GM12878 (cell line): ENCODE data around the gene ID3. TPM values are rescaled to one million over a fixed set of nuclear protein-coding genes. Genes with fewer than 3 reads are reported as not detected.

Source experiments
- ATF7 ChIP-seq: fragments of 450-650 bp; IDR thresholded peaks from 2 replicates; pipeline ENCODE4 v1.6.1; 2016; ENCODE audit warnings: low read depth, mild to moderate bottlenecking
- BRCA1 ChIP-seq: IDR thresholded peaks from 2 replicates; pipeline ENCODE4 v1.6.1; 2011; ENCODE audit warnings: low read depth, low read length, improper control_type of control experiment
- EED ChIP-seq: sonication (generic); IDR thresholded peaks from 2 replicates; pipeline ENCODE4 v1.6.1; 2016; ENCODE audit warnings: antibody characterized with exemption, low read depth
- FOXK2 ChIP-seq: fragments of 450-650 bp; IDR thresholded peaks from 2 replicates; pipeline ENCODE4 v1.6.1; 2017; ENCODE audit warnings: mild to moderate bottlenecking, moderate library complexity
- HCFC1 ChIP-seq: fragments of 150-350 bp; IDR thresholded peaks from 2 replicates; pipeline ENCODE4 v1.6.1; 2014; ENCODE audit warnings: low read length
- HDAC2 ChIP-seq: fragments of 200-600 bp; sonication (generic); IDR thresholded peaks from 2 replicates; pipeline ENCODE4 v1.6.1; 2017
- IKZF1 ChIP-seq: fragments of 450-650 bp; conservative IDR thresholded peaks from 2 replicates; pipeline ENCODE4 v1.6.1; 2017; ENCODE audit warnings: antibody characterized with exemption, mild to moderate bottlenecking
- IKZF2 ChIP-seq, 2 experiments: fragments of 450-650 bp; IDR thresholded peaks; 2 replicates each; pipeline ENCODE4 v1.6.1; 2017; ENCODE audit warnings: mild to moderate bottlenecking in 2 of 2, moderate library complexity in 2 of 2
- KLF5 ChIP-seq: fragments of 450-650 bp; IDR thresholded peaks from 2 replicates; pipeline ENCODE4 v1.6.1; 2014; ENCODE audit warnings: mild to moderate bottlenecking; ENCODE audit not compliant: partially characterized antibody
- PAX5 ChIP-seq: IDR thresholded peaks from 2 replicates; pipeline ENCODE4 v1.6.1; 2011; ENCODE audit warnings: low read depth, low read length, borderline replicate concordance
- POLR2AphosphoS5 ChIP-seq: IDR thresholded peaks from 2 replicates; pipeline ENCODE4 v1.6.1; 2011; ENCODE audit warnings: mild to moderate bottlenecking, low read length, inconsistent platforms
- RB1 ChIP-seq: fragments of 450-650 bp; formaldehyde crosslinking; IDR thresholded peaks from 2 replicates; pipeline ENCODE4 v1.6.1; 2017; ENCODE audit warnings: mild to moderate bottlenecking, borderline replicate concordance
- RCOR1 ChIP-seq: conservative IDR thresholded peaks from 2 replicates; pipeline ENCODE4 v1.6.1; 2012; ENCODE audit warnings: low read depth, low read length, improper control_type of control experiment
- SMC3 ChIP-seq: IDR thresholded peaks from 2 replicates; pipeline ENCODE4 v1.6.1; 2011; ENCODE audit warnings: low read length, improper control_type of control experiment, borderline replicate concordance
- STAT1 ChIP-seq: fragments of 450-650 bp; conservative IDR thresholded peaks from 2 replicates; pipeline ENCODE4 v1.6.1; 2014; ENCODE audit warnings: antibody characterized with exemption, mild to moderate bottlenecking
- SUZ12 ChIP-seq: fragments of 200-600 bp; sonication (generic); IDR thresholded peaks from one replicate; pipeline ENCODE4 v1.6.1; 2018; ENCODE audit warnings: antibody characterized with exemption, mild to moderate bottlenecking; ENCODE audit not compliant: unreplicated experiment
- TAF1 ChIP-seq: IDR thresholded peaks from 2 replicates; pipeline ENCODE4 v1.6.1; 2011; ENCODE audit warnings: mild to moderate bottlenecking, low read depth, low read length, borderline replicate concordance
- TARDBP ChIP-seq: IDR thresholded peaks from 2 replicates; pipeline ENCODE4 v1.6.1; 2016; ENCODE audit warnings: borderline replicate concordance
- TCF7 ChIP-seq: IDR thresholded peaks from 2 replicates; pipeline ENCODE4 v1.6.1; 2014; ENCODE audit warnings: antibody characterized with exemption, borderline replicate concordance
- YBX1 ChIP-seq: fragments of 450-650 bp; IDR thresholded peaks from 2 replicates; pipeline ENCODE4 v1.6.1; 2016; ENCODE audit warnings: antibody characterized with exemption
- ZNF384 ChIP-seq: IDR thresholded peaks from 2 replicates; pipeline ENCODE4 v1.6.1; 2012; ENCODE audit warnings: low read depth, mild to moderate bottlenecking, low read length, improper control_type of control experiment, borderline replicate concordance
- polyA plus RNA-seq, 11 experiments: library from polyadenylated mRNA; depleted of rRNA in 4 of 11; unstranded in 6 of 11; stranded (reverse) in 5 of 11; fragments of >200 nt; fragmentation: Nextera tagmentation in 4 of 11; fragmentation: Illumina TruSeq in 1 of 11; extraction: Ambion mirVana in 4 of 11; extraction: Trizol in 1 of 11; gene quantifications; 1 replicate in 1 of 11; 2 replicates in 10 of 11; pipeline versions ENCODE4 v1.2.1 to v1.2.3, GENCODE V29; 2011 to 2016; ENCODE audit warnings: inconsistent platforms in 2 of 11, missing spikeins in 2 of 11, low read depth in 1 of 11
- total RNA-seq, 4 experiments: library from RNA; depleted of rRNA in 3 of 4; stranded (reverse); fragments of >200 nt in 3 of 4; fragmentation: Illumina TruSeq in 1 of 4; extraction: Trizol in 1 of 4; gene quantifications; 2 replicates each; pipeline versions ENCODE4 v1.2.1 to v1.2.3, GENCODE V29; 2013 to 2021
- TF ChIP-seq, protein P1 (sequence below): IDR thresholded peaks from 2 replicates; pipeline ENCODE4 v1.6.1; 2011; ENCODE audit warnings: borderline replicate concordance, low read depth, mild to moderate bottlenecking, moderate library complexity, mixed read lengths, low read length; ENCODE audit not compliant: insufficient read depth; ENCODE audit errors: extremely low read length
- TF ChIP-seq, protein P2 (sequence below): fragments of 450-650 bp; IDR thresholded peaks from 2 replicates; pipeline ENCODE4 v1.6.1; 2017; ENCODE audit warnings: mild to moderate bottlenecking, low read depth, inconsistent platforms; ENCODE audit not compliant: poor library complexity, severe bottlenecking
- TF ChIP-seq, protein P3 (sequence below): IDR thresholded peaks from 2 replicates; pipeline ENCODE4 v1.6.1; 2012; ENCODE audit warnings: improper control_type of control experiment, low read depth, low read length; ENCODE audit not compliant: insufficient replicate concordance

Gene ID3
- total and polyA plus RNA-seq, 10 of the 15 experiments (the other 5 are each of a cell fraction or from before 2014, with no cell fraction given) = 42.7 to 475 (median 207) TPM

DNA sequence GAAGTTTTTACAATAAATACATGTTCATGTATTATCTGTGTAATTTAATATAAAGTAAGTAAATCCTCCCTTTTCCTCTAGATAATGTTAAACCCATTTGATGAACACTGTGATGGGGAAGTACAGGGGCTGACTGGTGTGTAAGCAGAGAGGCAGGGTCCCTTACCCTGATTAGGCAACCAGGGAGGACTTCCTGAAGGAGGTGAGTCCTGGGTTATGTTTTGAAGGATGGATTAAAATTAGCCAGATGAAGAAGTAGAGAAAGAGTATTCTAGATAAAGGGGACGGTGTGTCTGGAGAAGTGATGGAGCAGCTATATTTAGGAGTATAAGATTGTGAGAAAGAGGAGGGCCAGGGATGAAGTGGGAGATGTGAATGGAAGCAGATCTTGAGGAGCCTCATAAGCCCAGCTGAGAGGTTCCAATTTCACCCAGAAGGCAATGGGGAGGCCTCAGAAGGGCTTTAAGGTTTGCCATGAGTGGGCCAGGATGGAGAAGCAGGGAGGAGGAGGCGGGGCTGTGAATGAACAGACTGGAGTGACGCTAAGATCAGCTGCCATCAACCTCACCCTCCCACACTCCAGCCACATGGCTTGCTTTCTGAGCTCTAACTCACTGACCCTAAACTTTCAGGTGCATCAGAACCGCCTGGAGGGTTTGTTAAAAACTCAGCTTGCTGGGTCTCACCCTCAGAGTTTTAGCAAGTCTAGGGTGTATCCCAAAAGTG, 30.9 kb upstream of the ID3 start (continued):
- TF ChIP-seq SUZ12 (no peak), TCF7 (no peak), HCFC1 (no peak), SMC3 (no peak), PAX5 (0 out of 2 replicates have a peak, but pooled peaks have one; percentile 33), RB1 (no peak), STAT1 (no peak), HDAC2 (no peak), TARDBP (no peak), BRCA1 (no peak), ZNF384 (no peak), POLR2AphosphoS5 (peak; percentile 63; the same call in 1 of the 2 replicates), ATF7 (0 out of 2 replicates have a peak, but pooled peaks have one; percentile 51), RCOR1 (no peak), TAF1 (peak; percentile 47; the same call in 1 of the 2 replicates), EED (peak; percentile 45; the same call in 1 of the 2 replicates), IKZF1 (peak; percentile 84), IKZF2 (IDR thresholded peaks at IDR 0.05) (peak; percentile 44 to 66; a peak in 2 of 4 replicates), YBX1 (no peak), KLF5 (no peak), FOXK2 (no peak)
- TF ChIP-seq, protein P1, sequence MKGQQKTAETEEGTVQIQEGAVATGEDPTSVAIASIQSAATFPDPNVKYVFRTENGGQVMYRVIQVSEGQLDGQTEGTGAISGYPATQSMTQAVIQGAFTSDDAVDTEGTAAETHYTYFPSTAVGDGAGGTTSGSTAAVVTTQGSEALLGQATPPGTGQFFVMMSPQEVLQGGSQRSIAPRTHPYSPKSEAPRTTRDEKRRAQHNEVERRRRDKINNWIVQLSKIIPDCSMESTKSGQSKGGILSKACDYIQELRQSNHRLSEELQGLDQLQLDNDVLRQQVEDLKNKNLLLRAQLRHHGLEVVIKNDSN = no peak
- TF ChIP-seq, protein P2, sequence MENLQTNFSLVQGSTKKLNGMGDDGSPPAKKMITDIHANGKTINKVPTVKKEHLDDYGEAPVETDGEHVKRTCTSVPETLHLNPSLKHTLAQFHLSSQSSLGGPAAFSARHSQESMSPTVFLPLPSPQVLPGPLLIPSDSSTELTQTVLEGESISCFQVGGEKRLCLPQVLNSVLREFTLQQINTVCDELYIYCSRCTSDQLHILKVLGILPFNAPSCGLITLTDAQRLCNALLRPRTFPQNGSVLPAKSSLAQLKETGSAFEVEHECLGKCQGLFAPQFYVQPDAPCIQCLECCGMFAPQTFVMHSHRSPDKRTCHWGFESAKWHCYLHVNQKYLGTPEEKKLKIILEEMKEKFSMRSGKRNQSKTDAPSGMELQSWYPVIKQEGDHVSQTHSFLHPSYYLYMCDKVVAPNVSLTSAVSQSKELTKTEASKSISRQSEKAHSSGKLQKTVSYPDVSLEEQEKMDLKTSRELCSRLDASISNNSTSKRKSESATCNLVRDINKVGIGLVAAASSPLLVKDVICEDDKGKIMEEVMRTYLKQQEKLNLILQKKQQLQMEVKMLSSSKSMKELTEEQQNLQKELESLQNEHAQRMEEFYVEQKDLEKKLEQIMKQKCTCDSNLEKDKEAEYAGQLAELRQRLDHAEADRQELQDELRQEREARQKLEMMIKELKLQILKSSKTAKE = peak; percentile 33
- TF ChIP-seq, protein P3, sequence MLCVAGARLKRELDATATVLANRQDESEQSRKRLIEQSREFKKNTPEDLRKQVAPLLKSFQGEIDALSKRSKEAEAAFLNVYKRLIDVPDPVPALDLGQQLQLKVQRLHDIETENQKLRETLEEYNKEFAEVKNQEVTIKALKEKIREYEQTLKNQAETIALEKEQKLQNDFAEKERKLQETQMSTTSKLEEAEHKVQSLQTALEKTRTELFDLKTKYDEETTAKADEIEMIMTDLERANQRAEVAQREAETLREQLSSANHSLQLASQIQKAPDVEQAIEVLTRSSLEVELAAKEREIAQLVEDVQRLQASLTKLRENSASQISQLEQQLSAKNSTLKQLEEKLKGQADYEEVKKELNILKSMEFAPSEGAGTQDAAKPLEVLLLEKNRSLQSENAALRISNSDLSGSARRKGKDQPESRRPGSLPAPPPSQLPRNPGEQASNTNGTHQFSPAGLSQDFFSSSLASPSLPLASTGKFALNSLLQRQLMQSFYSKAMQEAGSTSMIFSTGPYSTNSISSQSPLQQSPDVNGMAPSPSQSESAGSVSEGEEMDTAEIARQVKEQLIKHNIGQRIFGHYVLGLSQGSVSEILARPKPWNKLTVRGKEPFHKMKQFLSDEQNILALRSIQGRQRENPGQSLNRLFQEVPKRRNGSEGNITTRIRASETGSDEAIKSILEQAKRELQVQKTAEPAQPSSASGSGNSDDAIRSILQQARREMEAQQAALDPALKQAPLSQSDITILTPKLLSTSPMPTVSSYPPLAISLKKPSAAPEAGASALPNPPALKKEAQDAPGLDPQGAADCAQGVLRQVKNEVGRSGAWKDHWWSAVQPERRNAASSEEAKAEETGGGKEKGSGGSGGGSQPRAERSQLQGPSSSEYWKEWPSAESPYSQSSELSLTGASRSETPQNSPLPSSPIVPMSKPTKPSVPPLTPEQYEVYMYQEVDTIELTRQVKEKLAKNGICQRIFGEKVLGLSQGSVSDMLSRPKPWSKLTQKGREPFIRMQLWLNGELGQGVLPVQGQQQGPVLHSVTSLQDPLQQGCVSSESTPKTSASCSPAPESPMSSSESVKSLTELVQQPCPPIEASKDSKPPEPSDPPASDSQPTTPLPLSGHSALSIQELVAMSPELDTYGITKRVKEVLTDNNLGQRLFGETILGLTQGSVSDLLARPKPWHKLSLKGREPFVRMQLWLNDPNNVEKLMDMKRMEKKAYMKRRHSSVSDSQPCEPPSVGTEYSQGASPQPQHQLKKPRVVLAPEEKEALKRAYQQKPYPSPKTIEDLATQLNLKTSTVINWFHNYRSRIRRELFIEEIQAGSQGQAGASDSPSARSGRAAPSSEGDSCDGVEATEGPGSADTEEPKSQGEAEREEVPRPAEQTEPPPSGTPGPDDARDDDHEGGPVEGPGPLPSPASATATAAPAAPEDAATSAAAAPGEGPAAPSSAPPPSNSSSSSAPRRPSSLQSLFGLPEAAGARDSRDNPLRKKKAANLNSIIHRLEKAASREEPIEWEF = no peak
